PC-9 (cell line): ENCODE data around the gene RNF11. TPM values are rescaled to one million over a fixed set of nuclear protein-coding genes. Genes with fewer than 3 reads are reported as not detected.

ENCODE experiments used
- BruUV-seq: library from RNA; stranded (reverse); fragments of 400-500 nt; replicated peaks from 2 replicates; lab custom pipeline; 2021; lab: Mats Ljungman, UMichigan
- CTCF ChIA-PET: fragments of 300-600 bp; sonication (Branson Sonifier 250); formaldehyde crosslinking; loops from one replicate; lab custom pipeline; 2022; ENCODE audit warnings: antibody characterized with exemption; lab: Charles Lee
- POLR2A ChIA-PET: fragments of 300-600 bp; sonication (Branson Sonifier 250); formaldehyde crosslinking; loops from one replicate; lab custom pipeline; 2022; ENCODE audit warnings: antibody characterized with exemption; ENCODE audit not compliant: unreplicated experiment; lab: Charles Lee
- DNase-seq, 2 experiments: peaks; one replicate each; pipeline versions ENCODE4 v3.0.0 to v3.0.0-alpha.2; 2015 to 2022; ENCODE audit warnings: mixed read lengths in 1 of 2
- H2AFZ ChIP-seq: fragments of 200-600 bp; sonication (generic); 2 replicates; pipeline ENCODE4 v1.8.1; 2017; ENCODE audit warnings: antibody characterized with exemption
- H3F3A ChIP-seq: fragments of 200-600 bp; sonication (generic); 2 replicates; pipeline ENCODE4 v1.8.1; 2017; ENCODE audit warnings: antibody characterized with exemption, mild to moderate bottlenecking, low read depth; ENCODE audit not compliant: insufficient read depth
- H3K27ac ChIP-seq: fragments of 200-600 bp; sonication (generic); 2 replicates; pipeline ENCODE4 v1.6.1; 2016; ENCODE audit warnings: mixed run types
- H3K27me3 ChIP-seq: fragments of 200-600 bp; sonication (generic); 2 replicates; pipeline ENCODE4 v1.6.1; 2016; ENCODE audit warnings: low read depth, mixed run types; ENCODE audit not compliant: insufficient read depth
- H3K36me3 ChIP-seq: fragments of 200-600 bp; sonication (generic); 2 replicates; pipeline ENCODE4 v1.6.1; 2016; ENCODE audit warnings: low read depth, mixed run types
- H3K4me1 ChIP-seq: fragments of 200-600 bp; sonication (generic); replicated peaks from 2 replicates; pipeline ENCODE4 v1.6.1; 2016; ENCODE audit warnings: mixed run types; ENCODE audit not compliant: insufficient read depth
- H3K4me2 ChIP-seq: fragments of 200-600 bp; sonication (generic); 2 replicates; pipeline ENCODE4 v1.6.1; 2017; ENCODE audit warnings: mixed run types
- H3K4me3 ChIP-seq: fragments of 200-600 bp; sonication (generic); 2 replicates; pipeline ENCODE4 v1.6.1; 2016; ENCODE audit warnings: mixed run types
- H3K79me2 ChIP-seq: fragments of 200-600 bp; sonication (generic); 2 replicates; pipeline ENCODE4 v1.6.1; 2017; ENCODE audit warnings: low read depth, mixed run types
- H3K9me2 ChIP-seq: fragments of 200-600 bp; sonication (generic); 2 replicates; pipeline ENCODE4 v1.8.1; 2017; ENCODE audit warnings: mild to moderate bottlenecking; ENCODE audit not compliant: insufficient read depth
- H3K9me3 ChIP-seq: fragments of 200-600 bp; sonication (generic); 2 replicates; pipeline ENCODE4 v1.8.1; 2016; ENCODE audit warnings: low read depth; ENCODE audit not compliant: insufficient read depth
- H4K20me1 ChIP-seq: fragments of 200-600 bp; sonication (generic); 2 replicates; pipeline ENCODE4 v1.8.1; 2017; ENCODE audit not compliant: insufficient read depth
- CTCF ChIP-seq: fragments of 200-600 bp; sonication (generic); conservative IDR thresholded peaks from 2 replicates; pipeline ENCODE4 v1.6.1; 2017; ENCODE audit warnings: mixed run types, antibody characterized with exemption, mild to moderate bottlenecking, moderate library complexity
- EZH2 ChIP-seq: fragments of 200-600 bp; sonication (generic); IDR thresholded peaks from 2 replicates; pipeline ENCODE4 v1.8.0; 2017; ENCODE audit warnings: antibody characterized with exemption, low read depth
- intact Hi-C: fragments of 100-400 bp; cut with micrococcal nuclease; formaldehyde crosslinking; loops from one replicate; pipeline ENCODE4 v1.10.0; 2022; ENCODE audit not compliant: unreplicated experiment
- total RNA-seq: library from RNA; stranded (reverse); gene quantifications from 2 replicates; pipeline ENCODE4 v1.2.3, GENCODE V29; 2021

The RNF11 gene
- total RNA-seq, 1 experiment from 2014 or later: 73.2 TPM

DNA sequence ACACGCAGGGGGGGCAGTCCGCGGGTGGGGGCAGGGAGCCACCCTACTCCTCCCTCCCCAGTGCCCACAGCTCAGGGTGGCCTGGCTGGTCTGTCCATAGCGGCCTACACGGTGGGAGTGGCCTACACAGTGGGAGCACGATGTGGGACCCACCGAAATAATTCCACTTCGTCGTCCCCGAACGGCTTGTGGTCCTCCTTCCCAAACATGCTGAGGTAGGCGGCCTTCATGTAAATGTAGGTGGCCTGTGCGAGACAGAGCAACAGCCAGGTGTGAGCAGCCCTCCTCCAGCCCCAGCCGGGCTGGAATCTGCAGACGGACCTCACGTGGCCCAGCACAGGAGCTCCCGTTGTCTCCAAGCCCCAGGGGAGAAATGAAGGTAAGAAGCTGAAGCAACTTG, 59.9 kb downstream of the RNF11 start:
- CTCF ChIA-PET: interaction anchor here (0.6 to 1.3 kb wide), 4 partner anchors 30 to 808 kb away, joined by 3 to 8 read pairs (median 4); no protein-coding TSS in a partner anchor
- H3K36me3 ChIP-seq: no peaks in the 10 kb centered on the region
- H3K27me3 ChIP-seq: no peaks in the 10 kb centered on the region
- H3K79me2 ChIP-seq: no peaks in the 10 kb centered on the region
- no peaks in the 10 kb centered on the region; the same call in 1 of the 2 replicates for H3K4me1 ChIP-seq
- H3K27ac ChIP-seq: no peak overlapping the region
- H2AFZ ChIP-seq: no peak overlapping the region
- BruUV-seq: no TSS peak
- POLR2A ChIA-PET: no interaction called here
- DNase-seq: no peak
- no peak overlapping the region for H3K4me3 ChIP-seq
- intact Hi-C loops: loop anchor here (1.0 to 10.0 kb wide), 3 partner anchors 59 to 521 kb away; partner anchors contain the start of gene RNF11
- no peaks in the 10 kb centered on the region for H4K20me1 ChIP-seq
- no peaks in the 10 kb centered on the region for H3K9me3 ChIP-seq
- H3K4me2 ChIP-seq: no peak overlapping the region
- H3F3A ChIP-seq: peaks cover 5% of the 10 kb centered on the region; the same call in 1 of the 2 replicates
- H3K9me2 ChIP-seq: no peaks in the 10 kb centered on the region
- TF ChIP-seq EZH2 (no peak), CTCF (no peak)

DNA sequence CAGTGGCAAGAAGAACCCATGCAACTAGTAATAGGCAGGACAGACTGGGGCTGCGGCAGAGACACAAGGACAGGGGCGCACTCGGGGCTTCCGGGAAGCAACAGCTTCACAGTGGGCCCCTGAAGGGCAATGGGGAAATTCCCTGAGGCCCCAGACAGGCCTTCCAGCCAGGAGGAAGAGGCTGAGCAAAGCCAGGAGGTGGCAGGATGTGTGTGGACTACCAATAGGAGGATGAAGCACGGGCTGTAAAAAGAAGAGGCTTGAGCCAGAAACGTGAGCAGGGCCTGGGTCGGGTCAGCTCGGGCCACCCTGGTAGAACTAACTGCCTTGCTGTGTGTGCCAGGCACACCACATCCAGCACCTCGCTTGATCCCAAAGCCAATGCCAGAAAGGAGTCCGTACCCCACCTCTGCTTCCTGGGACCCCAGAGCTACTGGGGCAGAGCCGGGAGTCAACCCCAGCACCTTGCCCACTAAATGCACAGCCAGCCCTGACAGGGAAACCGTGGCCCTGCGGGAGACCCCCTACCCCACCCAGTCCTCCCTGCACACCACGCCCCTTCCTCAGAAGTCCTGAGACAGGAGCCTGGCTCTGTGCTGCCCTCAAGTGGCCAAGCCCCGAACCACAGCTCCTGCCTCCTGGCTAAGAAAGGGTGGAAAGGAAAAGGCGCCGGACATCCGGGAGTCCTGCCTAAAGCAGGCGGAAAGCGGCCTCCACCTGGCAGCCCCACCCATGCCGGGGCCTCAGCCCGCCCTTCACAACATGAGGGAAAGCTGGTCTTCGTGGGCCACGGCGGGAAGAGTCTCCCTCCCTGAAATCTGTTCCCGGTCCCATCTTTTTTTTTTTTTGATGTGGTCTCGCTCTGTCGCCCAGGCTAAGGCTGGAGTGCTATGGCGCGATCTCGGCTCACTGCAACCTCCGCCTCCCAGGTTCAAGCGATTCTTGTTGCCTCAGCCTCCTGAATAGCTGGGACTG, 60.6 kb downstream of the RNF11 start:
- H3K36me3 ChIP-seq: no peaks in the 10 kb centered on the region
- H2AFZ ChIP-seq: peak overlapping the region; percentile 86
- H3K9me2 ChIP-seq: no peaks in the 10 kb centered on the region
- peak; percentile 64 to 88 for DNase-seq
- ChIA-PET POLR2A (interaction anchor here (0.6 kb wide), 2 partner anchors 38 to 334 kb away, joined by 4 to 11 read pairs; no protein-coding TSS in a partner anchor), CTCF (interaction anchor here (0.6 to 1.3 kb wide), 8 partner anchors 35 to 680 kb away, joined by 3 to 4 read pairs (median 3); no protein-coding TSS in a partner anchor)
- BruUV-seq: no TSS peak
- H3K27me3 ChIP-seq: no peaks in the 10 kb centered on the region
- 0 out of 2 replicates have a peak overlapping the region, but pooled peaks have one; percentile 32 for H3K4me3 ChIP-seq
- peaks cover 5% of the 10 kb centered on the region; the same call in 1 of the 2 replicates for H3F3A ChIP-seq
- no peaks in the 10 kb centered on the region for H4K20me1 ChIP-seq
- H3K27ac ChIP-seq: no peak overlapping the region
- peak overlapping the region; percentile 74 for H3K4me2 ChIP-seq
- TF ChIP-seq CTCF: peak; percentile 97
- no peak for TF ChIP-seq EZH2
- intact Hi-C loops: loop anchor here (1.0 to 10.0 kb wide), 3 partner anchors 60 to 522 kb away; partner anchors contain the start of gene RNF11
- H3K9me3 ChIP-seq: no peaks in the 10 kb centered on the region
- no peaks in the 10 kb centered on the region; the same call in 1 of the 2 replicates for H3K4me1 ChIP-seq
- H3K79me2 ChIP-seq: no peaks in the 10 kb centered on the region
